ENCODE data around the gene CCNL1. TPM values are rescaled to one million over a fixed set of nuclear protein-coding genes. Genes with fewer than 3 reads are reported as not detected.

CCNL1 gene
- total RNA-seq, 2 donors from 2014 or later: 94.5 to 157 TPM

GRCh38 chr3:157152438-157152837 is 7.5 kb downstream of the CCNL1 start:
- Histone ChIP-seq H3K4me3 (no peak overlapping the region), H3K27ac (no peak overlapping the region), H3K9me3 (no peaks in the 10 kb centered on the region), H3K4me1 (replicated peaks) (peaks cover 11% of the 10 kb centered on the region), H3K36me3 (peaks cover 13 to 16% of the 10 kb centered on the region in 2 donors), H3K27me3 (replicated peaks; ENCODE audit: insufficient read depth) (no peaks in the 10 kb centered on the region)
- no peak for DNase-seq (ENCODE audit: low spot score)
- intact Hi-C loops (cut with DNase I): no loop called here
- WGBS: 88% methylated on average over 2 of the region's 2 CpGs
- no peak for TF ChIP-seq POLR2A (IDR thresholded peaks at IDR 0.05)
- TF ChIP-seq POLR2AphosphoS5 (IDR thresholded peaks at IDR 0.05): no peak
- TF ChIP-seq CTCF (IDR thresholded peaks at IDR 0.05): no peak

GRCh38 chr3:157151627-157152026 is 8.3 kb downstream of the CCNL1 start:
- Histone ChIP-seq H3K27ac (no peak overlapping the region), H3K4me1 (replicated peaks) (peaks cover 10% of the 10 kb centered on the region), H3K36me3 (peaks cover 13 to 16% of the 10 kb centered on the region in 2 donors), H3K27me3 (replicated peaks; ENCODE audit: insufficient read depth) (no peaks in the 10 kb centered on the region), H3K4me3 (no peak overlapping the region), H3K9me3 (no peaks in the 10 kb centered on the region)
- WGBS: 83% methylated on average over 2 of the region's 2 CpGs
- TF ChIP-seq CTCF (IDR thresholded peaks at IDR 0.05) (no peak), POLR2A (IDR thresholded peaks at IDR 0.05) (no peak), POLR2AphosphoS5 (IDR thresholded peaks at IDR 0.05) (no peak)
- intact Hi-C loops (cut with DNase I): no loop called here
- no peak for DNase-seq (ENCODE audit: low spot score)

DNA sequence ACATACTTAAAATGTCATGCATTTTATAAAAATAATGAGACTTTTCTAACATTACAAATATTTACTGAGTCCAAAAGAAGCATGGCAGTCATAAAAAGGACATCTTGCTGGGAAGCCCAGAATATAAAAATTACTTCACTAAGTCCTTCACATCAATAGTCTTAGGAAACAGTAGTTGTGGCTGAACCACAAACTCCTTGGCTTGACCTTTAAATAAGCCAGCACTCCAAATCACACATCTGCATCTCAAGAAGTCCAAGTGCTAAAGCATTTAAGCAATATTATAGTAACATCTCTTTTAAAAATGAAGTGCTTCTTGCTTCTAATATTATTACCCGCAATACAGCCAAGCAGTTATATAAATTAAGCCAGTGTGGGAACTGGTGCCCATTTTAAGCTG is 8.8 kb downstream of the CCNL1 start:
- intact Hi-C loops (cut with DNase I): no loop called here
- H3K9me3 ChIP-seq: no peaks in the 10 kb centered on the region
- no peak overlapping the region for H3K27ac ChIP-seq
- DNase-seq (ENCODE audit: low spot score): no peak
- no peak for TF ChIP-seq POLR2AphosphoS5 (IDR thresholded peaks at IDR 0.05)
- no peak for TF ChIP-seq CTCF (IDR thresholded peaks at IDR 0.05)
- TF ChIP-seq POLR2A (IDR thresholded peaks at IDR 0.05): no peak
- 89% methylated on average over 1 of the region's 1 CpG for WGBS
- H3K27me3 ChIP-seq (replicated peaks; ENCODE audit: insufficient read depth): no peaks in the 10 kb centered on the region
- H3K36me3 ChIP-seq: peaks cover 13 to 16% of the 10 kb centered on the region in 2 donors
- H3K4me3 ChIP-seq: no peak overlapping the region
- peaks cover 6% of the 10 kb centered on the region for H3K4me1 ChIP-seq (replicated peaks)

GRCh38 chr3:157149136-157149696 is 10.7 kb downstream of the CCNL1 start:
- peaks cover 13 to 16% of the 10 kb centered on the region in 2 donors for H3K36me3 ChIP-seq
- H3K27me3 ChIP-seq (replicated peaks; ENCODE audit: insufficient read depth): no peaks in the 10 kb centered on the region
- 91% methylated on average over 5 of the region's 5 CpGs for WGBS
- no peaks in the 10 kb centered on the region for H3K9me3 ChIP-seq
- DNase-seq (ENCODE audit: low spot score): no peak
- no peak overlapping the region for H3K27ac ChIP-seq
- intact Hi-C loops (cut with DNase I): no loop called here
- H3K4me3 ChIP-seq: no peak overlapping the region
- TF ChIP-seq POLR2A (IDR thresholded peaks at IDR 0.05) (no peak), CTCF (IDR thresholded peaks at IDR 0.05) (no peak), POLR2AphosphoS5 (IDR thresholded peaks at IDR 0.05) (no peak)
- H3K4me1 ChIP-seq (replicated peaks): no peaks in the 10 kb centered on the region

DNA sequence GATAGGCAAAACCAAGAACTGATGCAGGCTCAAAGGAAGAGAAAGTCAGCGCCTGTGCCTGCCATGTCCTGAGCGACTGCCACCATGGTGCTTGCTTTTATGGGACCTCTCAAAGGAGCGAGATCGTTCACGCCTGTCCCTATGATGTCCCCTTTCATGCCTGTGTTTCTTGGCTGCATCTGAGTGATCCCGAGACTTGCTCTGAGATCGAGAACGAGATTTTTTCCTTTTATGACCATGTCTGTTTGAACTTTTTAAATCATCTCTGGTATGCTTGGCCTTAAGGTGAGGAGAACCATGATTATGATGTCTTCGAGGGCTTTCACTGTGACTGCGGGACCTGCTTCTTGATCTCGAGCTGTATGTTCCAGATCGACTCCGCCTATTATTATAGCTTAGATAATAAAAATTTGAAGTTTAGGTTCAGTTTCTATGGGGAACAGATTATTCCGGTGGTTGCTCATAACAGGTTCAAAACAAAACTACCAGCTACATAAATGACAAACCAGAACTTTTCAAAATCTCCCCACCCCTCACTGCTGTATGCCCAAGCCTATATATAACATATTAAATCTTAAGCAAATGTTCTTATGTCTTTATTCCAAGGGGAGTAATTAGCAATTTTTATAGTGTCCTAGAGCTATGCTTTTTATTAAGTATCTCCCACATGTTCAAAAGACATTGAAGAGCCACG is 11.6 kb downstream of the CCNL1 start:
- DNase-seq (ENCODE audit: low spot score): no peak
- no peaks in the 10 kb centered on the region for H3K4me1 ChIP-seq (replicated peaks)
- H3K4me3 ChIP-seq: no peak overlapping the region
- WGBS: 86% methylated on average over 15 of the region's 15 CpGs
- TF ChIP-seq POLR2AphosphoS5 (IDR thresholded peaks at IDR 0.05) (no peak), POLR2A (IDR thresholded peaks at IDR 0.05) (no peak)
- H3K9me3 ChIP-seq: no peaks in the 10 kb centered on the region
- H3K36me3 ChIP-seq: peaks cover 13 to 16% of the 10 kb centered on the region in 2 donors
- H3K27ac ChIP-seq: no peak overlapping the region
- no peaks in the 10 kb centered on the region for H3K27me3 ChIP-seq (replicated peaks; ENCODE audit: insufficient read depth)
- intact Hi-C loops (cut with DNase I): no loop called here
